HFF-Myc (cell line): Measurements from ENCODE around the gene ZNF513.
"Not testable (repeated sequence)": the region's sequence is repeated elsewhere in the genome, so short reads cannot be mapped to it uniquely, and the experiment has no call there.

ENCODE experiments used
- DNase-seq: peaks from one replicate; pipeline ENCODE4 v3.0.0-alpha.2; 2011; ENCODE audit warnings: low read depth; ENCODE audit errors: extremely low read depth
- H3K4me3 ChIP-seq: replicated peaks from 2 replicates; pipeline ENCODE4 v1.5.1; 2011; ENCODE audit warnings: low read depth, mild to moderate bottlenecking, control low read depth, low read length
- TF ChIP-seq, protein P1 (sequence below): IDR thresholded peaks from 2 replicates; pipeline ENCODE4 v1.5.1; 2012; ENCODE audit warnings: mild to moderate bottlenecking, low read depth, low read length, control low read depth; ENCODE audit errors: missing control alignments

The ZNF513 gene

GRCh38 chr2:27380626-27381545 lies at the start of gene ZNF513:
TSS of gene ZNF513 (minus strand) at chr2:27380734. CDS start at chr2:27380526, 208 bp downstream.
- DNase-seq = peak; percentile 81
- TF ChIP-seq, protein P1, sequence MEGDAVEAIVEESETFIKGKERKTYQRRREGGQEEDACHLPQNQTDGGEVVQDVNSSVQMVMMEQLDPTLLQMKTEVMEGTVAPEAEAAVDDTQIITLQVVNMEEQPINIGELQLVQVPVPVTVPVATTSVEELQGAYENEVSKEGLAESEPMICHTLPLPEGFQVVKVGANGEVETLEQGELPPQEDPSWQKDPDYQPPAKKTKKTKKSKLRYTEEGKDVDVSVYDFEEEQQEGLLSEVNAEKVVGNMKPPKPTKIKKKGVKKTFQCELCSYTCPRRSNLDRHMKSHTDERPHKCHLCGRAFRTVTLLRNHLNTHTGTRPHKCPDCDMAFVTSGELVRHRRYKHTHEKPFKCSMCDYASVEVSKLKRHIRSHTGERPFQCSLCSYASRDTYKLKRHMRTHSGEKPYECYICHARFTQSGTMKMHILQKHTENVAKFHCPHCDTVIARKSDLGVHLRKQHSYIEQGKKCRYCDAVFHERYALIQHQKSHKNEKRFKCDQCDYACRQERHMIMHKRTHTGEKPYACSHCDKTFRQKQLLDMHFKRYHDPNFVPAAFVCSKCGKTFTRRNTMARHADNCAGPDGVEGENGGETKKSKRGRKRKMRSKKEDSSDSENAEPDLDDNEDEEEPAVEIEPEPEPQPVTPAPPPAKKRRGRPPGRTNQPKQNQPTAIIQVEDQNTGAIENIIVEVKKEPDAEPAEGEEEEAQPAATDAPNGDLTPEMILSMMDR = no peak
- H3K4me3 ChIP-seq = peak within 1 kb of the TSS; percentile 57

GRCh38 chr2:27428978-27429541 lies 48.5 kb upstream of the ZNF513 start:
- peak; percentile 22 for DNase-seq
- TF ChIP-seq, protein P1 = no peak
- peak overlapping the region; percentile 76 for H3K4me3 ChIP-seq

- TF ChIP-seq, protein P1 = no peak
- peak; percentile 48 for DNase-seq
- peak within 1 kb of the TSS; percentile 76 for H3K4me3 ChIP-seq
Measured at GRCh38 chr2:27428213-27428977, 47.9 kb upstream of the ZNF513 start, which contains the start of gene NRBP1. TSS of gene NRBP1 (plus strand) at chr2:27428631. CDS start at chr2:27433274, 4,643 bp downstream.

DNA sequence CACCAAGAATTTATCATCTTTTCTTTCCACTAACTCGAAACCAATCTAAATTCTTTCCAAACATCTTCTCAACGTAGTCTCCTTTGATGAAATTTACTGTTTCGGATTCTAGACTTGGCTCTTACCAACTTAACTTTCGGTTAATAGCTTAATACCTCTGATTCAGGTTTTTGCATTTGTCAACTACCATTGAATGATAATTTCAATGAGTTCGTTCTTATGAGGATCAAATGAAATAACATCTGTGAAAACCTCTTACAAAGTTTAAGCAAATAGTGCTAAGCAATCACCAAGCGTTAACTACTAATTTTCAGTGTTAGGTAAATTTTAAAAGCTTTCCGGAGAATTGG lies 47.3 kb upstream of the ZNF513 start:
- DNase-seq = no peak
- H3K4me3 ChIP-seq = peak overlapping the region; percentile 76
- TF ChIP-seq, protein P1 = no peak

DNA sequence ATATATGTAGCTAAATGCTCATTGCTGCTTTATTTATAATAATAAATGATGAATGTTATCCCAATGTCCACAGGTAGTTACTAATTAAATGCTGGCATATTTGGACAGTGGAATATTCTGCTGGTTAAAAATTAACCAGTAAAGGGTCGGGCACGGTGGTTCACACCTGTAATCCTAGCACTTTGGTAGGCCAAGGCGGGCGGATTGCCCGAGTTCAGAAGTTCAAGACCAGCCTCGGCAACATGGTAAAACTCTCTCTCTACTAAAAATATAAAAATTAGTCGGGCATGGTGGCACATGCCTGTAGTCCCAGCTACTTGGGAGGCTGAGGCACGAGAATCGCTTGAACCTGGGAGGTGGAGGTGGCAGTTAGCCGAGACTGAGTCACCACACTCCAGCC lies 44.5 kb upstream of the ZNF513 start:
- not testable (repeated sequence) for H3K4me3 ChIP-seq, DNase-seq

- no peak overlapping the region for H3K4me3 ChIP-seq
- no peak for DNase-seq
- TF ChIP-seq, protein P1 = no peak
Measured at GRCh38 chr2:27422958-27423357, 42.4 kb upstream of the ZNF513 start.

DNA sequence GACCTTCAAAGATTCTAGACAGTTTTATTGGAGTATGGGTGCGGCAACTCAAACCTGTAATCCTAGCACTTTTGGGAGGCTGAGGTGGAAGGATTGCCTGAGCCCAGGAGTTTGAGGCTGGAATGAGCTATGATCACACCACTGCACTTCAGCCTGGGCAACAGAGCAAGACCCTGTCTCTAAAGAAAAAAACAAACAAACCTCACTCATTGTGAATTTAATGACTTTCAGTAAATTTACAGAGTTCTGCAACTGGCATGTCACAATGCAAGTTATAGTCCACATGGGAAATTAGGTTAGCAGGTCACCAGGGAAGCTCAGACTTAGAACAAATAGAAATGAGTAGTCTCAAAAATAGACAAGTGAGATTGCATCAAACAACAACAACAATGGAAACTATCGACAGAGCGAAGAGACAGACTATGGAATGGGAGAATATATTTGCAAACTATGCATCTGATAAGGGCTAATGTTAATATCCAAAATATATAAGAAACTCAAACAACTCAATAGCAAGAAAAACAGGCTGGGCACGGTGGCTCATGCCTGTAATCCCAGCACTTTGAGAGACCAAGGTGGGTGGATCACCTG lies 41.2 kb upstream of the ZNF513 start:
- DNase-seq = no peak
- TF ChIP-seq, protein P1 = no peak

More for the DNA sequence above, 41.2 kb upstream of the ZNF513 start:
- H3K4me3 ChIP-seq = no peak overlapping the region
